ENCODE data around the gene TRIL. TPM values are rescaled to one million over a fixed set of nuclear protein-coding genes. Genes with fewer than 3 reads are reported as not detected.
A peak's percentile ranks its signal among the peaks of the same experiment; 100 is the strongest.

Gene TRIL
- total and polyA plus RNA-seq, 4 donors, result 0.52 to 17.0 (median 1.8) TPM

DNA sequence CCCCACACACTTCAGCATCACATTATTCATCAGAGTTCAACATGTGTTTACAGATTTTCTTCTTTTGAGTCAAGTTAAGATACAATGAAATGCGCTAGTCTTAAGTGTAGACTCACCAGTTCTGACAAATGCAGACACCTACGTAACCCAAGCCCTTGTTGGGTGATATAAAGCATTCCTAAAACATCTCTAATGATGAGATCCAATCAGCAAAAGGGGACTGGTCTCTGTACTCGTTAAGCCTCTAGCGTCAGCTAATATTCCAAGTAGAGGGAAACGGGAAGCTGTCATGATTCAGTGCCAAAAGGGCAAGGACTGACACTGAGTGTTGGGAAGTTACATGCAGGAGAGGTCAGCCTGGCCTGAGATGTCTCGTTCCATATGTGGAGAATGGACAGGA lies 38.7 kb upstream of the TRIL start:
- peak in 2 of 3 donors; percentile 50 to 59 for DNase-seq
- H3K4me1 ChIP-seq (ENCODE audit: control insufficient read depth in 5 of 5, insufficient read depth in 5 of 5, low read length in 5 of 5), result peaks cover 3 to 54% (median 18%) of the 10 kb centered on the region in 5 donors
- no peaks in the 10 kb centered on the region for H3K27me3 ChIP-seq (ENCODE audit: control insufficient read depth in 3 of 3, insufficient read depth in 3 of 3, low read length in 2 of 3)
- TF ChIP-seq, protein P1, sequence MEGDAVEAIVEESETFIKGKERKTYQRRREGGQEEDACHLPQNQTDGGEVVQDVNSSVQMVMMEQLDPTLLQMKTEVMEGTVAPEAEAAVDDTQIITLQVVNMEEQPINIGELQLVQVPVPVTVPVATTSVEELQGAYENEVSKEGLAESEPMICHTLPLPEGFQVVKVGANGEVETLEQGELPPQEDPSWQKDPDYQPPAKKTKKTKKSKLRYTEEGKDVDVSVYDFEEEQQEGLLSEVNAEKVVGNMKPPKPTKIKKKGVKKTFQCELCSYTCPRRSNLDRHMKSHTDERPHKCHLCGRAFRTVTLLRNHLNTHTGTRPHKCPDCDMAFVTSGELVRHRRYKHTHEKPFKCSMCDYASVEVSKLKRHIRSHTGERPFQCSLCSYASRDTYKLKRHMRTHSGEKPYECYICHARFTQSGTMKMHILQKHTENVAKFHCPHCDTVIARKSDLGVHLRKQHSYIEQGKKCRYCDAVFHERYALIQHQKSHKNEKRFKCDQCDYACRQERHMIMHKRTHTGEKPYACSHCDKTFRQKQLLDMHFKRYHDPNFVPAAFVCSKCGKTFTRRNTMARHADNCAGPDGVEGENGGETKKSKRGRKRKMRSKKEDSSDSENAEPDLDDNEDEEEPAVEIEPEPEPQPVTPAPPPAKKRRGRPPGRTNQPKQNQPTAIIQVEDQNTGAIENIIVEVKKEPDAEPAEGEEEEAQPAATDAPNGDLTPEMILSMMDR (IDR thresholded peaks at IDR 0.05; ENCODE audit: control extremely low read depth, extremely low read depth), result no peak
- peaks cover 0 to 1% (median 0%) of the 10 kb centered on the region in 4 donors for H3K9me3 ChIP-seq (ENCODE audit: control insufficient read depth in 4 of 4, insufficient read depth in 3 of 4, low read length in 3 of 4)
- no peaks in the 10 kb centered on the region for H3K36me3 ChIP-seq (ENCODE audit: control insufficient read depth in 4 of 4, insufficient read depth in 4 of 4, low read length in 4 of 4)
- ATAC-seq (ENCODE audit: insufficient read depth, low FRiP score), result no peak
- H3K9ac ChIP-seq (ENCODE audit: insufficient read depth in 1 of 2, low read length in 2 of 2), result no peak overlapping the region
- H3K4me3 ChIP-seq, result no peak overlapping the region
- no peak overlapping the region for H3K27ac ChIP-seq (ENCODE audit: low read depth in 1 of 2, low read length in 1 of 2)
- 79 to 84% methylated on average over 6 of the region's 6 CpGs for WGBS, 2 donors

DNA sequence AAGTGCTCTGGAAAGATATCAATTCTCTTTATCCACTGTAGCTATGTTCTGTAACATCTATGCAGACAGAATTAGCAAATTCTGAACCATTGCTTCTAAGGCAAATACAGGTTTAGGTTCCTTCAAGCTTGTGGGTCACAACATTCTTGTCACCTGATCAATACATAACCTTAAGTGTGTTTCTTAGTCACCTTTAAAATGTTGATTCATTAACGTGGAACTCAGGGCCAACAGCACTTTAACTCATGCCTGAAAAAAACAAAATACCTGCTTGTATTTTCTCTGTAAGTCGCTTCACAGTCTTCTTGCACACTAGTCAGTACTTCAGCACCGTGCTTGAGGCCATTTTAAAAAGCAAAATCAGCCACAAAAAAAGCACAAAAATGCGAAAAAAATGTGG lies 35.2 kb upstream of the TRIL start:
- 91 to 93% methylated on average over 4 of the region's 4 CpGs for WGBS, 2 donors
- Histone ChIP-seq H3K27ac (ENCODE audit: low read depth in 1 of 2, low read length in 1 of 2) (no peak overlapping the region), H3K27me3 (ENCODE audit: control insufficient read depth in 3 of 3, insufficient read depth in 3 of 3, low read length in 2 of 3) (no peaks in the 10 kb centered on the region), H3K4me1 (ENCODE audit: control insufficient read depth in 5 of 5, insufficient read depth in 5 of 5, low read length in 5 of 5) (peaks cover 3 to 45% (median 16%) of the 10 kb centered on the region in 5 donors), H3K9me3 (ENCODE audit: control insufficient read depth in 4 of 4, insufficient read depth in 3 of 4, low read length in 3 of 4) (peaks cover 0 to 1% (median 0%) of the 10 kb centered on the region in 4 donors), H3K9ac (ENCODE audit: insufficient read depth in 1 of 2, low read length in 2 of 2) (no peak overlapping the region), H3K36me3 (ENCODE audit: control insufficient read depth in 4 of 4, insufficient read depth in 4 of 4, low read length in 4 of 4) (no peaks in the 10 kb centered on the region), H3K4me3 (no peak overlapping the region)
- DNase-seq (no peak), ATAC-seq (ENCODE audit: insufficient read depth, low FRiP score) (no peak)
- TF ChIP-seq, protein P1 (IDR thresholded peaks at IDR 0.05; ENCODE audit: control extremely low read depth, extremely low read depth), result no peak

DNA sequence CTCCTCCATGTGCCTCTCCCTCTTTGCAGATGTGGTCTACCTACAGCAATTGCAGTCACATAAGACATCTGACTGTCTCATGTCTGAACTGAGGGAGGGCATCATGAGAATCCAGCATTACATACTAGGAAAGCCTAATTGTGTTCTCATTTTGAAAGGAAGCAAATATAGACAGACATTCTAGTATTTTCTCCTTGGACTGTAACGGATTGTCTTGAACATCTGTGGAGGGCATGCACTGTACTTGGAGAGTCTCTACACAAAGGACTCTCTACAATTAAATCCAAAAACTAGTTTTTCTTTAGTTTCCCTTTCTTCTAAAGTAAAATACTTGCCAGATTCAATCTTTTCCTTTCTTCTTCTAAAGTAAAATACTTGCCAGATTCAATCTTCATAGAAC lies 34.7 kb upstream of the TRIL start:
- Histone ChIP-seq H3K36me3 (ENCODE audit: control insufficient read depth in 4 of 4, insufficient read depth in 4 of 4, low read length in 4 of 4) (no peaks in the 10 kb centered on the region), H3K9ac (ENCODE audit: insufficient read depth in 1 of 2, low read length in 2 of 2) (no peak overlapping the region), H3K27me3 (ENCODE audit: control insufficient read depth in 3 of 3, insufficient read depth in 3 of 3, low read length in 2 of 3) (no peaks in the 10 kb centered on the region), H3K27ac (ENCODE audit: low read depth in 1 of 2, low read length in 1 of 2) (no peak overlapping the region), H3K4me3 (no peak overlapping the region), H3K9me3 (ENCODE audit: control insufficient read depth in 4 of 4, insufficient read depth in 3 of 4, low read length in 3 of 4) (no peaks in the 10 kb centered on the region), H3K4me1 (ENCODE audit: control insufficient read depth in 5 of 5, insufficient read depth in 5 of 5, low read length in 5 of 5) (peaks cover 1 to 43% (median 12%) of the 10 kb centered on the region in 5 donors)
- ATAC-seq (ENCODE audit: insufficient read depth, low FRiP score), result no peak
- DNase-seq, result no peak
- WGBS, 2 donors, result 36 to 97% methylated on average over 1 of the region's 1 CpG
- TF ChIP-seq, protein P1 (IDR thresholded peaks at IDR 0.05; ENCODE audit: control extremely low read depth, extremely low read depth), result no peak

All from lung (tissue), 12 donors.